GM23338 (cell line): ENCODE measurements around the gene MRPS22. TPM values are rescaled to one million over a fixed set of nuclear protein-coding genes. Genes with fewer than 3 reads are reported as not detected.

Experiments
- ATAC-seq: fragments of 200-7000 bp; cut with Tn5 transposase; 3 replicates; pipeline ENCODE4 v1.9.1; 2020
- DNase-seq: peaks from one replicate; pipeline ENCODE4 v3.0.0-alpha.2; 2015; ENCODE audit warnings: low spot score
- H2AFZ ChIP-seq: fragments of 200-600 bp; sonication (generic); 2 replicates; pipeline ENCODE4 v1.8.0; 2016; ENCODE audit warnings: antibody characterized with exemption, mild to moderate bottlenecking, moderate library complexity
- H3F3A ChIP-seq: fragments of 200-600 bp; sonication (generic); replicated peaks from 2 replicates; pipeline ENCODE4 v1.8.0; 2017; ENCODE audit warnings: antibody characterized with exemption, mixed run types, low read depth
- H3K27ac ChIP-seq: fragments of 200-600 bp; sonication (generic); 2 replicates; pipeline ENCODE4 v1.6.1; 2016; ENCODE audit warnings: low read depth
- H3K27me3 ChIP-seq: fragments of 200-600 bp; sonication (generic); 2 replicates; pipeline ENCODE4 v1.8.0; 2016; ENCODE audit warnings: mild to moderate bottlenecking, mixed run types, moderate library complexity; ENCODE audit not compliant: insufficient read depth
- H3K36me3 ChIP-seq: fragments of 200-600 bp; sonication (generic); 2 replicates; pipeline ENCODE4 v1.8.0; 2016; ENCODE audit warnings: mild to moderate bottlenecking; ENCODE audit not compliant: insufficient read depth
- H3K4me1 ChIP-seq: fragments of 200-600 bp; sonication (generic); 2 replicates; pipeline ENCODE4 v1.8.0; 2016; ENCODE audit warnings: mild to moderate bottlenecking, moderate library complexity; ENCODE audit not compliant: insufficient read depth
- H3K4me2 ChIP-seq: fragments of 200-600 bp; sonication (generic); 2 replicates; pipeline ENCODE4 v1.7.1; 2017; ENCODE audit warnings: mixed run types
- H3K4me3 ChIP-seq: fragments of 200-600 bp; sonication (generic); 2 replicates; pipeline ENCODE4 v1.6.1; 2016; ENCODE audit warnings: mixed run types
- H3K79me2 ChIP-seq: fragments of 200-600 bp; sonication (generic); replicated peaks from 2 replicates; pipeline ENCODE4 v1.8.0; 2017; ENCODE audit warnings: mild to moderate bottlenecking; ENCODE audit not compliant: insufficient read depth
- H3K9me2 ChIP-seq: fragments of 200-600 bp; sonication (generic); 2 replicates; pipeline ENCODE4 v1.8.0; 2017; ENCODE audit not compliant: insufficient read depth
- H4K20me1 ChIP-seq: fragments of 200-600 bp; sonication (generic); replicated peaks from 2 replicates; pipeline ENCODE4 v1.8.0; 2017; ENCODE audit warnings: mild to moderate bottlenecking; ENCODE audit not compliant: insufficient read depth
- H3K27ac Mint-ChIP-seq: 2 replicates; pipeline ENCODE4 v1.8.0; 2020; ENCODE audit warnings: inconsistent platforms, mild to moderate bottlenecking, moderate library complexity, mixed read lengths
- H3K27me3 Mint-ChIP-seq: 3 replicates; pipeline ENCODE4 v1.8.0; 2022; ENCODE audit warnings: low read depth, mild to moderate bottlenecking, moderate library complexity, mixed read lengths, inconsistent platforms; ENCODE audit not compliant: insufficient read depth, poor library complexity
- H3K36me3 Mint-ChIP-seq: 3 replicates; pipeline ENCODE4 v1.8.0; 2021; ENCODE audit warnings: low read depth, mild to moderate bottlenecking, inconsistent platforms, moderate library complexity, mixed read lengths
- H3K4me1 Mint-ChIP-seq: 3 replicates; pipeline ENCODE4 v1.8.0; 2020; ENCODE audit warnings: mild to moderate bottlenecking, inconsistent platforms, mixed read lengths
- H3K4me3 Mint-ChIP-seq: 3 replicates; pipeline ENCODE4 v1.8.0; 2021; ENCODE audit warnings: moderate library complexity, mild to moderate bottlenecking, inconsistent platforms, mixed read lengths
- H3K9me3 Mint-ChIP-seq: 3 replicates; pipeline ENCODE4 v1.8.0; 2020; ENCODE audit warnings: moderate library complexity, mild to moderate bottlenecking, inconsistent platforms, mixed read lengths
- CREB1 ChIP-seq: fragments of 250-450 bp; sonication (Bioruptor Pico); IDR thresholded peaks from 2 replicates; pipeline ENCODE4 v1.5.0; 2020; ENCODE audit warnings: low read depth, mild to moderate bottlenecking, moderate library complexity
- ETS1 ChIP-seq: IDR thresholded peaks from 2 replicates; pipeline ENCODE4 v1.6.1; 2016; ENCODE audit warnings: antibody characterized with exemption
- EZH2 ChIP-seq: fragments of 200-600 bp; sonication (generic); IDR thresholded peaks from one replicate; pipeline ENCODE4 v1.8.0; 2017; ENCODE audit warnings: antibody characterized with exemption, mild to moderate bottlenecking, low read depth; ENCODE audit not compliant: unreplicated experiment
- EZH2phosphoT487 ChIP-seq: fragments of 200-600 bp; sonication (generic); IDR thresholded peaks from one replicate; pipeline ENCODE4 v1.8.1; 2018; ENCODE audit warnings: antibody characterized with exemption; ENCODE audit not compliant: unreplicated experiment
- JUNB ChIP-seq: IDR thresholded peaks from one replicate; pipeline ENCODE4 v1.6.1; 2016; ENCODE audit warnings: antibody characterized with exemption; ENCODE audit not compliant: unreplicated experiment
- NANOG ChIP-seq: IDR thresholded peaks from 2 replicates; pipeline ENCODE4 v1.6.1; 2016; ENCODE audit warnings: antibody characterized with exemption, borderline replicate concordance
- ZNF331 ChIP-seq: fragments of 250-450 bp; sonication (Bioruptor Pico); IDR thresholded peaks from 2 replicates; pipeline ENCODE4 v1.5.0; 2020; ENCODE audit warnings: low read depth, mild to moderate bottlenecking, moderate library complexity
- polyA plus RNA-seq: library from polyadenylated mRNA; unstranded; fragments of >200 nt; fragmentation: Nextera tagmentation; extraction: Ambion mirVana; gene quantifications from 2 replicates; pipeline ENCODE4 v1.2.1, GENCODE V29; 2016
- total RNA-seq: library from RNA; depleted of rRNA; stranded (reverse); fragments of >200 nt; shearing (Covaris generic); gene quantifications from 2 replicates; pipeline ENCODE4 v1.2.3, GENCODE V29; 2014
- TF ChIP-seq, protein P1 (sequence below), 2 experiments: fragments of 200-600 bp in 1 of 2; sonication (generic) in 1 of 2; conservative IDR thresholded peaks; 2 replicates each; pipeline versions ENCODE4 v1.5.1 to v1.6.1; 2016 to 2017; ENCODE audit warnings: antibody characterized with exemption in 2 of 2, low read depth in 2 of 2, mild to moderate bottlenecking in 2 of 2, moderate library complexity in 1 of 2
- TF ChIP-seq, protein P2 (sequence below): IDR thresholded peaks from one replicate; pipeline ENCODE4 v1.6.1; 2018; ENCODE audit warnings: antibody characterized with exemption; ENCODE audit not compliant: unreplicated experiment
- TF ChIP-seq, protein P3 (sequence below): fragments of 250-450 bp; sonication (Bioruptor Pico); IDR thresholded peaks from 2 replicates; pipeline ENCODE4 v1.5.0; 2020; ENCODE audit warnings: mild to moderate bottlenecking, moderate library complexity

The MRPS22 gene
- total and polyA plus RNA-seq, 2 experiments from 2014 or later = 58.4 to 65.6 TPM

DNA sequence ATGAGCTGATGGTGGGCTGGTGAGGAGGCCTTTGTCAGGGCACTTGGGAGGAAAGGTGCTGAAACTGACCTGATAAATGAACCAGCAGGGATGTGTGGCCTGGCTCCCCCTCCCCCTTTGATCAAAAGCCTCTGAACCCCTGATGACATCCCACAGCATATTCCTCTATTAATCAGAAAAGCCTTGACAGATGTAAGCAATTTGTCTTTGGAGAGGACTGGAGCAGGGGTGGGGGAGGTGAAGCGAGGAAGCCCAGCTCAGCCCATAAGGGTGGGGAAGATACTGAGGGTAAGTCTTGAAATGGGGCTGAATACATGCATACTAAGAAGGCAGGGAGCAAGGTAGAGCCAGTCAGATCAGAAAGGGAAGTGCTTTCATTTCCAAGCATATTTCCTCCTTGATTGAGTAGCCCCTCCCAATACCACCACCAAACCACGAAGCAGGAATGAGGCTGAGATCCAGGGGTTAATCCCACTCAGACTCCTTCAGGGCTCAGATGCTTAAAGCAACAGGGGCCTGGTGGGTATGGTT, 34.7 kb upstream of the MRPS22 start (continued):
- TF ChIP-seq, protein P1, sequence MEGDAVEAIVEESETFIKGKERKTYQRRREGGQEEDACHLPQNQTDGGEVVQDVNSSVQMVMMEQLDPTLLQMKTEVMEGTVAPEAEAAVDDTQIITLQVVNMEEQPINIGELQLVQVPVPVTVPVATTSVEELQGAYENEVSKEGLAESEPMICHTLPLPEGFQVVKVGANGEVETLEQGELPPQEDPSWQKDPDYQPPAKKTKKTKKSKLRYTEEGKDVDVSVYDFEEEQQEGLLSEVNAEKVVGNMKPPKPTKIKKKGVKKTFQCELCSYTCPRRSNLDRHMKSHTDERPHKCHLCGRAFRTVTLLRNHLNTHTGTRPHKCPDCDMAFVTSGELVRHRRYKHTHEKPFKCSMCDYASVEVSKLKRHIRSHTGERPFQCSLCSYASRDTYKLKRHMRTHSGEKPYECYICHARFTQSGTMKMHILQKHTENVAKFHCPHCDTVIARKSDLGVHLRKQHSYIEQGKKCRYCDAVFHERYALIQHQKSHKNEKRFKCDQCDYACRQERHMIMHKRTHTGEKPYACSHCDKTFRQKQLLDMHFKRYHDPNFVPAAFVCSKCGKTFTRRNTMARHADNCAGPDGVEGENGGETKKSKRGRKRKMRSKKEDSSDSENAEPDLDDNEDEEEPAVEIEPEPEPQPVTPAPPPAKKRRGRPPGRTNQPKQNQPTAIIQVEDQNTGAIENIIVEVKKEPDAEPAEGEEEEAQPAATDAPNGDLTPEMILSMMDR (conservative IDR thresholded peaks at IDR 0.05; ENCODE audit: low read depth in 2 of 2) = no peak
- no peak for TF ChIP-seq EZH2phosphoT487
- TF ChIP-seq JUNB = no peak
- no peak for TF ChIP-seq CREB1 (CRISPR knock-in tag)
- TF ChIP-seq, protein P2, sequence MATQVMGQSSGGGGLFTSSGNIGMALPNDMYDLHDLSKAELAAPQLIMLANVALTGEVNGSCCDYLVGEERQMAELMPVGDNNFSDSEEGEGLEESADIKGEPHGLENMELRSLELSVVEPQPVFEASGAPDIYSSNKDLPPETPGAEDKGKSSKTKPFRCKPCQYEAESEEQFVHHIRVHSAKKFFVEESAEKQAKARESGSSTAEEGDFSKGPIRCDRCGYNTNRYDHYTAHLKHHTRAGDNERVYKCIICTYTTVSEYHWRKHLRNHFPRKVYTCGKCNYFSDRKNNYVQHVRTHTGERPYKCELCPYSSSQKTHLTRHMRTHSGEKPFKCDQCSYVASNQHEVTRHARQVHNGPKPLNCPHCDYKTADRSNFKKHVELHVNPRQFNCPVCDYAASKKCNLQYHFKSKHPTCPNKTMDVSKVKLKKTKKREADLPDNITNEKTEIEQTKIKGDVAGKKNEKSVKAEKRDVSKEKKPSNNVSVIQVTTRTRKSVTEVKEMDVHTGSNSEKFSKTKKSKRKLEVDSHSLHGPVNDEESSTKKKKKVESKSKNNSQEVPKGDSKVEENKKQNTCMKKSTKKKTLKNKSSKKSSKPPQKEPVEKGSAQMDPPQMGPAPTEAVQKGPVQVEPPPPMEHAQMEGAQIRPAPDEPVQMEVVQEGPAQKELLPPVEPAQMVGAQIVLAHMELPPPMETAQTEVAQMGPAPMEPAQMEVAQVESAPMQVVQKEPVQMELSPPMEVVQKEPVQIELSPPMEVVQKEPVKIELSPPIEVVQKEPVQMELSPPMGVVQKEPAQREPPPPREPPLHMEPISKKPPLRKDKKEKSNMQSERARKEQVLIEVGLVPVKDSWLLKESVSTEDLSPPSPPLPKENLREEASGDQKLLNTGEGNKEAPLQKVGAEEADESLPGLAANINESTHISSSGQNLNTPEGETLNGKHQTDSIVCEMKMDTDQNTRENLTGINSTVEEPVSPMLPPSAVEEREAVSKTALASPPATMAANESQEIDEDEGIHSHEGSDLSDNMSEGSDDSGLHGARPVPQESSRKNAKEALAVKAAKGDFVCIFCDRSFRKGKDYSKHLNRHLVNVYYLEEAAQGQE = no peak
- TF ChIP-seq NANOG = no peak
- TF ChIP-seq EZH2 = no peak
- no peak for TF ChIP-seq ETS1
- no peak for TF ChIP-seq ZNF331

- no peaks in the 10 kb centered on the region for H3K36me3 Mint-ChIP-seq
- Histone ChIP-seq H3K4me1 (no peaks in the 10 kb centered on the region; the same call in 1 of the 2 replicates), H3K27me3 (no peaks in the 10 kb centered on the region), H3K4me3 (no peak overlapping the region), H3F3A (no peaks in the 10 kb centered on the region), H3K27ac (no peak overlapping the region), H4K20me1 (no peaks in the 10 kb centered on the region), H2AFZ (no peak overlapping the region), H3K36me3 (no peaks in the 10 kb centered on the region), H3K79me2 (no peaks in the 10 kb centered on the region), H3K9me2 (peaks cover 2% of the 10 kb centered on the region; the same call in 1 of the 2 replicates), H3K4me2 (no peak overlapping the region)
- no peak overlapping the region for H3K27ac Mint-ChIP-seq
- H3K4me3 Mint-ChIP-seq = no peak overlapping the region
- ATAC-seq (no peak), DNase-seq (no peak)
- H3K4me1 Mint-ChIP-seq = peaks cover 9% of the 10 kb centered on the region
- peaks cover 12% of the 10 kb centered on the region for H3K27me3 Mint-ChIP-seq
- no peaks in the 10 kb centered on the region for H3K9me3 Mint-ChIP-seq
- TF ChIP-seq, protein P3, sequence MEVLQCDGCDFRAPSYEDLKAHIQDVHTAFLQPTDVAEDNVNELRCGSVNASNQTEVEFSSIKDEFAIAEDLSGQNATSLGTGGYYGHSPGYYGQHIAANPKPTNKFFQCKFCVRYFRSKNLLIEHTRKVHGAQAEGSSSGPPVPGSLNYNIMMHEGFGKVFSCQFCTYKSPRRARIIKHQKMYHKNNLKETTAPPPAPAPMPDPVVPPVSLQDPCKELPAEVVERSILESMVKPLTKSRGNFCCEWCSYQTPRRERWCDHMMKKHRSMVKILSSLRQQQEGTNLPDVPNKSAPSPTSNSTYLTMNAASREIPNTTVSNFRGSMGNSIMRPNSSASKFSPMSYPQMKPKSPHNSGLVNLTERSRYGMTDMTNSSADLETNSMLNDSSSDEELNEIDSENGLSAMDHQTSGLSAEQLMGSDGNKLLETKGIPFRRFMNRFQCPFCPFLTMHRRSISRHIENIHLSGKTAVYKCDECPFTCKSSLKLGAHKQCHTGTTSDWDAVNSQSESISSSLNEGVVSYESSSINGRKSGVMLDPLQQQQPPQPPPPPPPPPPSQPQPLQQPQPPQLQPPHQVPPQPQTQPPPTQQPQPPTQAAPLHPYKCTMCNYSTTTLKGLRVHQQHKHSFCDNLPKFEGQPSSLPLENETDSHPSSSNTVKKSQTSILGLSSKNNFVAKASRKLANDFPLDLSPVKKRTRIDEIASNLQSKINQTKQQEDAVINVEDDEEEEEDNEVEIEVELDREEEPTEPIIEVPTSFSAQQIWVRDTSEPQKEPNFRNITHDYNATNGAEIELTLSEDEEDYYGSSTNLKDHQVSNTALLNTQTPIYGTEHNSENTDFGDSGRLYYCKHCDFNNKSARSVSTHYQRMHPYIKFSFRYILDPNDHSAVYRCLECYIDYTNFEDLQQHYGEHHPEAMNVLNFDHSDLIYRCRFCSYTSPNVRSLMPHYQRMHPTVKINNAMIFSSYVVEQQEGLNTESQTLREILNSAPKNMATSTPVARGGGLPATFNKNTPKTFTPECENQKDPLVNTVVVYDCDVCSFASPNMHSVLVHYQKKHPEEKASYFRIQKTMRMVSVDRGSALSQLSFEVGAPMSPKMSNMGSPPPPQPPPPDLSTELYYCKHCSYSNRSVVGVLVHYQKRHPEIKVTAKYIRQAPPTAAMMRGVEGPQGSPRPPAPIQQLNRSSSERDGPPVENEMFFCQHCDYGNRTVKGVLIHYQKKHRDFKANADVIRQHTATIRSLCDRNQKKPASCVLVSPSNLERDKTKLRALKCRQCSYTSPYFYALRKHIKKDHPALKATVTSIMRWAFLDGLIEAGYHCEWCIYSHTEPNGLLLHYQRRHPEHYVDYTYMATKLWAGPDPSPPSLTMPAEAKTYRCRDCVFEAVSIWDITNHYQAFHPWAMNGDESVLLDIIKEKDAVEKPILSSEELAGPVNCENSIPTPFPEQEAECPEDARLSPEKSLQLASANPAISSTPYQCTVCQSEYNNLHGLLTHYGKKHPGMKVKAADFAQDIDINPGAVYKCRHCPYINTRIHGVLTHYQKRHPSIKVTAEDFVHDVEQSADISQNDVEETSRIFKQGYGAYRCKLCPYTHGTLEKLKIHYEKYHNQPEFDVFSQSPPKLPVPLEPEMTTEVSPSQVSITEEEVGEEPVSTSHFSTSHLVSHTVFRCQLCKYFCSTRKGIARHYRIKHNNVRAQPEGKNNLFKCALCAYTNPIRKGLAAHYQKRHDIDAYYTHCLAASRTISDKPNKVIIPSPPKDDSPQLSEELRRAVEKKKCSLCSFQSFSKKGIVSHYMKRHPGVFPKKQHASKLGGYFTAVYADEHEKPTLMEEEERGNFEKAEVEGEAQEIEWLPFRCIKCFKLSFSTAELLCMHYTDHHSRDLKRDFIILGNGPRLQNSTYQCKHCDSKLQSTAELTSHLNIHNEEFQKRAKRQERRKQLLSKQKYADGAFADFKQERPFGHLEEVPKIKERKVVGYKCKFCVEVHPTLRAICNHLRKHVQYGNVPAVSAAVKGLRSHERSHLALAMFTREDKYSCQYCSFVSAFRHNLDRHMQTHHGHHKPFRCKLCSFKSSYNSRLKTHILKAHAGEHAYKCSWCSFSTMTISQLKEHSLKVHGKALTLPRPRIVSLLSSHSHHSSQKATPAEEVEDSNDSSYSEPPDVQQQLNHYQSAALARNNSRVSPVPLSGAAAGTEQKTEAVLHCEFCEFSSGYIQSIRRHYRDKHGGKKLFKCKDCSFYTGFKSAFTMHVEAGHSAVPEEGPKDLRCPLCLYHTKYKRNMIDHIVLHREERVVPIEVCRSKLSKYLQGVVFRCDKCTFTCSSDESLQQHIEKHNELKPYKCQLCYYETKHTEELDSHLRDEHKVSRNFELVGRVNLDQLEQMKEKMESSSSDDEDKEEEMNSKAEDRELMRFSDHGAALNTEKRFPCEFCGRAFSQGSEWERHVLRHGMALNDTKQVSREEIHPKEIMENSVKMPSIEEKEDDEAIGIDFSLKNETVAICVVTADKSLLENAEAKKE (CRISPR knock-in tag) = no peak
- TF ChIP-seq ZNF331 (no peak), NANOG (no peak)
Measured at GRCh38 chr3:139309880-139310279, 33.9 kb upstream of the MRPS22 start.
